NK-92 (cell line): ENCODE results near the gene TMEFF1.
"Not testable (repeated sequence)": the region's sequence is repeated elsewhere in the genome, so short reads cannot be mapped to it uniquely, and the experiment has no call there.

Source experiments
- DNase-seq: peaks from one replicate; lab custom pipeline; 2025; ENCODE audit not compliant: unreplicated experiment; lab: John Stamatoyannopoulos, UW

The TMEFF1 gene, protein sequence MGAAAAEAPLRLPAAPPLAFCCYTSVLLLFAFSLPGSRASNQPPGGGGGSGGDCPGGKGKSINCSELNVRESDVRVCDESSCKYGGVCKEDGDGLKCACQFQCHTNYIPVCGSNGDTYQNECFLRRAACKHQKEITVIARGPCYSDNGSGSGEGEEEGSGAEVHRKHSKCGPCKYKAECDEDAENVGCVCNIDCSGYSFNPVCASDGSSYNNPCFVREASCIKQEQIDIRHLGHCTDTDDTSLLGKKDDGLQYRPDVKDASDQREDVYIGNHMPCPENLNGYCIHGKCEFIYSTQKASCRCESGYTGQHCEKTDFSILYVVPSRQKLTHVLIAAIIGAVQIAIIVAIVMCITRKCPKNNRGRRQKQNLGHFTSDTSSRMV

DNA sequence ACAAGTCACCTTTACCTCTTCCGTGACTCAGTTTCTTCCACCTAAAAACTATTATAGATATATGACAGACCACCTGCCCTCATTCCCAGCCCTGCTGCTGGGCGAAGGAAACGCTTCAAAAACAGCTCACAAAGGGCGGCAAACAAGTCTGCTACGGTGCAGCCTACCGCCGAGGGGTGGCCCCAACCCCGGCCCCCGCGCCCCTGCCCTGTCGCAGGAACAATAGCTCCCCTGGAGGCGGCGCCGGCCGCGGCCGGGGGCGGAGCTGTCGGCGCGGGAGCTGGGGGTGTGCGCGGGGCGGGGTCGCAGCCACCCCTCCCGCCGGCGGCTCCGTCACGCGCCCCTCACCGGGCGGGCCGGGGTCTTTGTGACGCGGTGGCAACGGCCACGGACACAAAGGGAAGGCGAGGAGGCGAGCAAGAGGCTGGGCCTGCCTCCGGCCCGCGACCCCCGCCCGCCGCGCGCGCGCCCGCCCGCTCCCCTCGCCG, at the start of gene TMEFF1:
Gene TMEFF1, plus strand, starts transcription at position 362 of the 488 bp plus-strand sequence. CDS start 396 bp downstream, outside the sequence.
- no peak for DNase-seq

DNA sequence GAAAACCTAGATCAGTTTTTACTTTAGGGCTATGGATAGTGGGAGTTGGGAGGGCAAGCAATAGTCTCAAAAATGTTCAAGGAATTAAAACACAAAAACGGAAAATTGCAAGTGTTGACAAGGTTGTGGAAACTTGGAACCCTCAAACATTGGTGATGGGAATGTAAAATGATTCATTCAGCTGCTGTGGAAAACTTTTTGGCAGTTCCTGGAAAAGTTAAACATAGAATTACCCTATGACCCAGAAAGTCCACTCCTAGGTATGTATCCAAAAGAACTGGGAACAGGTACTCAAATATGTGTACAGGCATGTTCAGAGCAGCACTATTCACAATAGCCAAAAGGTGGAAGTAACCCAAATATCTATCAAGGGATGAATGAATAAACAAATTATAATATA, 47.2 kb upstream of the TMEFF1 start:
- no peak for DNase-seq

DNA sequence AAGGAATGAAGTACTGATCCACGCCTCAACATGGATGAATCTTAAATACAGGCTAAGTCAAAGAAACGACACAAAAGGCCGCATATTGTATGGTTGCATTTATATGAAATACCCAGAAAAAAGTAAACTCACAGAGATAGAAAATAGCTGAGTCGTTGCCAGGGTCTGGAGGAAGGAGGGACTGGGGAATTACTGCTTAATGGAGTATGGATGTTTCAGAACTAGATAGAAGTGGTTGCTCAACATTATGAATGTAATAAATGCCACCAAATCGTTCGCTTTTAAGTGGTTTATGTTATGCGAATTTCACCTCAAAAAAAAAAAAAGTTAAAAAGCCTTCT, 46.8 kb upstream of the TMEFF1 start:
- DNase-seq = no peak

DNA sequence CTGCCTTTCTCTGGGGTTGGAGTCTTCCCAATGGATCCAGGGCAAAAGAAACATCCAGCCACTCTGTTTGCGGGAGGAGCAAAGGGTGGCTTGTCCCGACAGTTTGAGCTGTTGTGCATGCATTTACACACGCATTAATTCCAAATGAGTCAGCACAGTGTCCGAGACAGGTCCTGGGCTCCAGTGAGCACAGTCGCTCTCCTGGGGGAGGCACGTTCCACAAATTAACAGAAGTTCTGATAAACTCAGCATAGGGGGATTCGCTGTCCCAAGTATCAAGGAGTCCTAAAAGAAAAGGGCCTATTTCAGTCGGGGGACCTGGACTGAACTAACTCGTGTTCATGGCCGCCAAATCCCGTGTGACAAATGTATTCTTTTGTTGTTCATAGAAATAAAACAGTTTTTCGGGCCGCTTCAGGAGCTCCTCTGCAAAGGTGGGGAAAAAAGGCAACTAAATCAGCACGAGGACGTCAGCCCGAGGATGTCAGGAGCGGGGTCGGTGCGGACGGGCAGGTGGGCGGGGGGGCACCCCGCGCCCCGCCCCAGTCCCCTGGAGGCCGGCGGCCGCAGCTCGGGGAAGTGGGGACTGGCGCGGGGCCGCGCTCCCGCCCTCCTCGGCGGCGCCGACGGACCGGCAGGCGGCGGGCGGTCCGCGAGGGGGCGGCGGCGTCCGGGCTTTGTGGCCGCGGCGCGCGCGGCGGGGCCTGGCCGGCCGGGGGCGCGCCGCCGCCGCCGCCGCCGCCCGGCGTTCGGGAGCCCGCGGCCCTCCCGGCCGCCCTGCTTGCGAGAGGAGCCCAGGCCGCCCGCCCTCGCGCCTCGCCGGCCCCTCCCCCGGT, 46.2 kb upstream of the TMEFF1 start, which contains the start of gene MSANTD3:
Gene MSANTD3, plus strand, starts transcription at position 614 of the 836 bp plus-strand sequence. CDS start 14,796 bp downstream, outside the sequence.
- DNase-seq = no peak

DNA sequence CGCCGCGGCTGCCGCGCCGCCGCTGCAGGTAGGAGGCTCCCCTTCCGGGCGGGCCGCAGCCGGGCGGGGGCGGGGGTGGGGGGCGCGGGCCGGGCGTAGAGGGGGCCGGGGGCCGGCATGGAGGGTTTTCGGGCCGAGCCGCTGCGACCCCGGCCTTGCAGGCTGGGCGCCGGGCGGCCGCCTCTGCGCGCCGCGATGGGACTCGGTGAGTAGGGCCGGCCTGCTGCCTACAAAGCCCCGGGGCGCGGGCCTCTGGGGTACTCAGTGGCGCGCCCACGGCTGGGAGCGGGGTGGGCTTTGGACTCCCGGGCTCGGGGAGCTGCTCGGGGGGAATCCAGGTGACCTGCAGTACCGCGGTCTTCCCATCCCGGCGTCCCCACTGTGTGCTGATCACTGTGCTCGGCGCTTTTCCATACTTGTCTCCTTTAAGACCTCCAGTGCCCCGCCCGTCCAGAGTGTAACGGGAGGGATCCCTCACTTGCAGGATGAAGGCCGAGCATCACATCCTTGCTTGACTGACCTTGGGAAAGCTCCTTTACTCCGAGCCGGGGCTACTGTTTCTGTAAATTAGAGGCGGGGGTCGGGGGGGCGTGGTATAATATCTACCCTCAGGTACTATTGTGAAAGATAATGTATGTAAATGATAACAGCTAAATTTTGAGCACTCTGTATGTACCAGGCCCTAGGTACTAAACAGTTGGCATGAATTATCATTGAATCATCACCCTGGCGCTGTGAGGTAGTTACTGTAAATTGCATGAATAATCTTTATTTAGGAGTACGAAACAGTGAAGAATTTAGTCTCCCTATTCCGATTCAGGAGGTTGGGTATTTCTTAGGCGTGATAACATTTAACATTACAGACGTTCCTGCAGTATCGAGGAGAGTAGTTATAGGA, 45.3 kb upstream of the TMEFF1 start:
- no peak for DNase-seq

DNA sequence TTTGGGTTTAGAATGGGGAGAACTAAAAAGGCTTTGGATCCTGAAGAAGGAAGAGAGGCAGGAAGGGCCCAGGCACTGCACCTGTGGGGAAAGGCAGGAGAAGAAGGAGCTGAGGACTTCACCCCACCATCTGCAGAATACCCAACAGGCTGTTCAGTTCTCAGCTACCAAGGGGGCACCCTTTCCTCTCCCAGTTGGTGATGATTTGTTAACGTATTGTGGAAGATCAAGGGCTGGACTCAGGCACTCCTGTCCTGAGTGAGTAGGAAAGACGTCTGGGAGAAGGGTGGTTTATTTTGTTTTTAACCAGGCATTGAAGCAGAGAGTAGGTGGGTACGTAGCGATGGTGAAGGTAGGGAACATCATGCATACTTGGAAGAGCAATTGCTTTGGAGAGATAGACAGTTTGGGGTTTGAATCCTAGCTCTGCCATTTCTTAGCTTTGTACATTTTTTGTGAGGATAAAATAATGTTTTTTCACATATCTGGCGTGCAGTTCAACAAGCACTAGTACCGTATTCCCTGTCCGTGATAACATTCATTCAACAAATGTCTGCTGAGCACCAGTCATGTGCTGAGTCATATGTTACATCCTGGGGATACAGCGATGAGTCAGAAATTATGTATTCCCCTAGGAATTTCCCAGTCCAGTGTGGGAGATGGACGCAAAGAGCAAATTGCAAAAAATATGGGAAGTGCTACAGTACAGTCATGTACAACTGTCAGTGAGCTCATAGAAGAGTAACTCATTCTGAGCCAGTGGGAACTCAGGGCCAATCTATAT, 43.9 kb upstream of the TMEFF1 start:
- no peak for DNase-seq

DNA sequence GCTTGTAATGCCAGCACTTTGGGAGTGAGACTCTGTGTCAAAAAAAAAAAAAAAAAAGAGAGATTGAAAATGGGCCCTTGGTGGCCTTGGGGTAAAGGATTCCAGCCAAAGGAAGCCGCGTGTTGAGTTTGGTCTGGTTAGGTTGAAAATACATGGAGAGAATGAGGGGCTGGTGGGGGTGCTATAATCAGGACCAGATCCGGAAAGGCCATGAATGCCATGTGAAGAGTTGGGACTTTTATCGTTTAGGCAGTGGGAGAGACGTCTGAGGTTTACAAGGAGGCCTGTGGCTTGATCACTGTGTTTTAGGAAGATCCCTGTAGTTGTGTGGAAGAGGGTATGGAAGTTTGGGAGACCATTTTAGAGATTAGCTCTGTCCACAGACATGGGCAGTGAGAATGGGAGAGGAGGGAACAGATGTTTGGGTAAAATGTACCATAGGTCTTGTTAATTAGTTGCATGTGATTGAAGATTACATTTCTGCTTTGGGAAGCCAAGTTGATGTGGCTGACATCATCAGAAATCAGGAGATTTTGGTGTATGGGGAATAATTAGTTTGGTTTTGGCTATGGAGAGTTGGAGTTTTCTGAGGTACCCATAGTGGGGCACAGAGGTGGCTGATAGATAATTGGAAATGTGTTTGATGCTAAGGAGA, 42.5 kb upstream of the TMEFF1 start:
- DNase-seq = no peak

DNA sequence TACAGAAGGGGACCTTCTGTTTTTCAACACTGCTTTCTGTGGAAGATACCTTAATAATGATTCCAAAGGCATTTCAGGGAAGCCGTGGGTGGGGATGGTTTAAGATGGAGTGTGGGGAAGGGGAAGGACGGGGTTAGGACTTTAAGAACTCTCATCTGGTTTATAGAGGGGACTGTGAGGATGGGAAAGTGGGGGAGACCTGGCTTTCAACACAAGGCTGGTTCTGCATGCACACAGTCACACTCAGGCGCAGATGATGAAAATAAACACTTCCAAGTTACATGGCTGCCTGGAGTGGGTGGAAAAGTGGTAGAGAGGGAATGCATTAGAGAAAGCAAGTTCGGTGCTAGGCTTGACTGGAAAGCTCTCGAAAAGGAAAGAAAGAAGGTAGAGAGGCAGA, 41.1 kb upstream of the TMEFF1 start:
- DNase-seq = no peak

DNA sequence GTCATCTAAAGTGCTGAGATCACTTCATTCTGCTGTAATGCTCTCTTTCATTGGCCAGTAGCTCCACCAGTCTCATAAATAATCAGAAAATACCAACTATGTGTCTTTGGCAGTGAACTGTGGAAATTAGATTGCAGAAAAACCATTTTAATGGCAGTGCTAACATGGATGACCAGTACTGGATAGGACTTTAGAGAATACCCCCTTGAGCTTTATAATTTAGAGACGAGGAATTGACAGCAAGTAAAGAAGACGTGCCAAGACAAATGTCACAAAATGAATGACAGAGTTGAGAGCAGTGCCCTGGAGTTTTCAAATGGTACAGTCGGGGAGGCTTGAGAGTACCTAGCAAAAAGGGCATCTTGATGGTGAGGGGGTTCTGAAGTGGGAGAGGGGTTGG, 40.2 kb upstream of the TMEFF1 start:
- no peak for DNase-seq

DNA sequence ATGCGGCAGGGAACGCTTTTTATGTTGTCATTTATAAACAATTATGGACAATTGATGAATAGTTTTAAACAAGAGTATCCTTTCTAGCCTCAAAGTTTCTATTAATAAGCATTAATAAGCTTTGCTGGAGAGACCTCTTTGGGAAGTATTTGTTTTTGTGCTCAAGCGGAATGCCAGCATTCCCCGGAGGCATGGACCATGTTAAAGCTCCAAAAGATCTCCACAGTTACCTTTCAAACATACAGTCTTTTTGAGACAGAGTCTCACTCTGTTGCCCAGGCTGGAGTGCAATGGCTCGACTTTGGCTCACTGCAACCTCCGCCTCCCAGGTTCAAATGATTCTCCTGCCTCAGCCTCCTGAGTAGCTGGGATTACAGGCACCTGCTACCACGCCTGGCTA, 36.4 kb upstream of the TMEFF1 start:
- DNase-seq = no peak

DNA sequence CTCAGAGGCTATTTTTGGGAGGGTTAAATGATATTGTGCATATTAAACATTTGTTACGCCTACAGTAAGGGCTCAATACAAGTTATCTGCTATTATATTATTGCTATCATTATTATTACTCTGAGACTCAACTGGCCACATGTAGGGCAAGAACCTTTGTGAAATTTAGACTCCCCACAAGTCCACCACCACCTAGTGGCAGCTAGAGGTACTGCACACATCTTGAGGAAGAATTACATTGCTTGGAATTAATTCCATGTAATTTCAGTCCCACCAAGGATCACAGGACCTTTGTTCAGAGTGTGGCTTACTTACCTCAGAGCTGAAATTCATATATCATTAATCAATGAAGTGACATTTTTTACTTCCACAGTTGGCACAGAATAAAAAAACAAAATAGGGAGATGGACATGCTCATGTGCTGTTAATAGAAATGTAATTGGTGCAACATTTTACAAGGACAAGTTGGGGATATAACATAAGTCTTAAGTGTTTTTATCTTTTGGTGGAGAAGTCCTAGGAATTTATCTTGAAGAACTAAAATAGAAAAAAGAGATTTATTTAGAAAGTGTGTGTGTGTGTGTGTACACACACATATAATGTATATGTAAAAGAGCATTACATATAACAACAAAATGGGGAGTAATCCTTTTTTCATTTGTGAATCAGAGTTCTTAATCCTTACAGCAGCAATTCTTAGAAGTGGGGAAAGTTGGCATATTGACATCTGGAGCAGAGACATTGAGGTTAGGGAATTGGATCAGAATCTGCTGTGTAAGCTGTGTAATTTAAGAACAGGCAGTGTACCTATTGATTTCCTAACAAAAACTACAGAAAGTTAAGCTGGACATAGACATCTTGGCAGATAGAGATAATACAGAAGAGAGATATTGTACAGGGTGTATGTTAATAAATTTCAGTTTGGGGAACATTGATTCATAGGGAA, 34.8 kb upstream of the TMEFF1 start:
- no peak for DNase-seq

DNA sequence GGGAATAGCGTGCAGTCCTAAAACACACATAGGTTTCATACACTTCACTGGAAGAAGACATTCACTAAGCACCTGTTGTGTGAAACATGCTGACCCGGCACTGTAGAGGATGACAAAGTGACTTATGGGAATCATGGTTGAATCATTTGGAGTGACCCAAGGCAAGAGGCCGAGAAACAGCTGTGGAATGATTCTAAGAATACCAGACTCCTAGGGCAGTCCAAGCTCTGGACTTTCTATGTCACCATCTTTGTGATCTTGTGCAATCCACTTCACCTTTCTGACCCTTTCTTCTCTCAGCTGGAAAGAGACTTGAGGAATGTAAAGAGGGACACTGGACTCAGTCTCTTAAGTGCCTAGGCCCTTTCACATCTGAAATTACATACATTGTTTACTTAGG, 32.9 kb upstream of the TMEFF1 start:
- DNase-seq = no peak

DNA sequence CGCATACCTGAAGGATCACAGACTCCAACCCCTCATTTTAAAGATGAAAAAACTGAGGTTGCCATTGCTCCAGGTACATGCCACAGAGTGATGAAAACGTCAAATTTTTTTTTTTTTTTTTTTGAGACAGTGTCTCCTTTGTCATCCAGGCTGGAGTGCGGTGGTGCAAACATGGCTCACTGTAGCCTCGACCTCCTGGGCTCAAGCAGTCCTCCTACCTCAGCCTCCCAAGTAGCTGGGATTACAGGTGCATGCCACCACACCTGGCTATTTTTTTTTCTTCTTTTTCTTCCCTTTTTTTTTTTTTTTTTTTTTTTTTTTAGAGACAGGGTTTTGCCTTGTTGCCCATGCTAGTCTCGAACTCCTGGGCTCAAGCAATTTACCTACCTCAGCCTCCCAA, 32.5 kb upstream of the TMEFF1 start:
- not testable (repeated sequence) for DNase-seq

DNA sequence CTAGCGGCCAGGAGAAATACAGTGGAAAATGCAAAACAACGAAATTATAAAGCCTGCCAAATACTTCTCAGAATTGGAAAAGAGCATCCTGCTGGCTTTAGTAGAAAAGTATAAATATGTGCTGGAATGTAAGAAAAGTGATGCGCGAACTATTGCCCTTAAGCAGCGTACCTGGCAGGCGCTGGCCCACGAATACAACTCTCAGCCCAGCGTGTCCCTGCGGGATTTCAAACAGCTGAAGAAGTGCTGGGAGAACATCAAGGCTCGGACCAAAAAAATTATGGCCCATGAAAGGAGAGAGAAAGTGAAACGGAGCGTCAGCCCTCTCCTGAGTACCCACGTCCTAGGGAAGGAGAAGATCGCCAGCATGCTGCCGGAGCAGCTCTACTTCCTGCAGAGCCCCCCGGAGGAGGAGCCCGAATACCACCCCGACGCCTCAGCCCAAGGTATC, 31.0 kb upstream of the TMEFF1 start:
- no peak for DNase-seq

DNA sequence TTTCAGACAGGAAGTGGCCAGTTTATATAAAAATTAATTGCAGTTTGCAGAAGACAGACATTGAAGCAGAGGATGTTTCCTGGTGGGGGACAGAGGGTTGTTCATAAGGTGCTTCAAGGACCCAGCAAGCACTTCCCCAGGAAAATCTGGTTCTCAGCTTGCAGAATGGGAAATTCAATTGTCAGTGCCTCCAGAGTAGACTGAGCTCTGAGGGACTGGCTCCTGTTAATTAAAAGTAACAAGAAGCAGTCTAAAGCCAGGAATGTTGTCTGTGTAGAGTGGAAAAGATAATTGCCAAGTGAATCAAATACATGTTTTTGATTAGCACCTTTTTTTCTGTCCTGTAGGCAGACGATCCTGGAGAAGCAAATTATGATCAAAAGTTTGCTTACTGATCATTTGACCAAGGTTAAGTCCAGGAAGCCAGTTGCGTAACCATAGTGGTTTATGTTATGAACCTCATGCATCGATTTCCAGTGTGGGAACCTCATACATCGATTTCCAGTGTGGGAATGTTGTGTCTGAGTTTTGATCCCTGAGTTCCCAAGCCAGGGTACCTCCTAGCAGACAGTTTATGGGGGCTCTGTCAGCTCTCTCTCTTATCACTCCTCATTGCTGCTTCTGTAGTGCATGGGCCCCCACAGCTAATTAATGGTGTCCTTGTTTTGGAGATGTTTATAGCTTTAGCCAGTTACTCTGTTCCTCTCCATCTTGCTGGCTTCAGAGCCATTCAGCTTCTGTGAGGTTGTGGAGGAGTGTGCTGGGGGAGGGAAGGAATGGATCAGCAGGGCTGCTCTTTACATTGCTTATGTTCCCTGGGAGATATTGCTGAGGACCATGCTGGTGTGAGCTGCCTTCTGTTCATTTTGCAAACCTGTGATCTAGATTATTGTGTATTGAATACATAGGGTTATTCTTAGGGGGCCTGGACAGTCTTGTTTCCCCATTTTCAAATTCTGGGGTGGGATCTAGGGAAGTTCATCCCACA, 28.9 kb upstream of the TMEFF1 start:
- no peak for DNase-seq

DNA sequence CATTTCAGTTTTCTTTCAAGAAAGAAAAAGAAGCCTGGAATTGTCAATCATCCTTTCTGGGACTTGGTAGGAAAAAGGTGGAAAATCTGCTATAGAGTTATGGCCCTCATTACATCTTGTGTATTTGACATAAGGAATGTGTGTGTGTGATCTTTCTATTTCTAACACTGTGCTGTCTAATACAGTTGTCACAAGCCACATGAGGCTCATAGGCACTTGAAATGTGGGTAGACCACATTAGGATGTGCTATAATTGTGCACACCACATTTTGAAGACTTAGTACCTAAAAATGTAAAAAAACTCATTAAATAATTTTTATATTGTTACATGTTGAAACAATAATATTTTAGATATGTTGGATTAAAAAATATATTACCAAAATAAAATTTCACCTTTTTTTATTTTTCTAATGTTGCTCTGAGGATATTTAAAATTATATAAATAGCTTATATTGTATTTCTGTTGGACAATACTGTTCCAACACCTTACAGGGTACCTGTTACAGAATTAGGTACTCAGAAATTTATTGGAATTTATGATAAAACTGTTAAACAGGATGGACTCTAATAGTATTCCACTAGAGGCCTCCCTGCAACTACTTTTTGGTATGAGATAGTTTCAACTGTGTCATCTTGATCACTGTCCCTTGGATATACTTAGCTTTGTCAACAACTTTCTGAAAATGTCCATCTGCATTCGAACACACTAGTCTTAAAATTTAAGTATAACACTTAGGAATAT, 27.6 kb upstream of the TMEFF1 start:
- no peak for DNase-seq
